Kasumi-1 (cell line): ENCODE data around the gene ARFGEF3.
"Not testable (repeated sequence)": the region's sequence is repeated elsewhere in the genome, so short reads cannot be mapped to it uniquely, and the experiment has no call there.

Source experiments
- DNase-seq, 2 experiments: peaks; one replicate each; lab custom pipeline; 2025; lab: John Stamatoyannopoulos, UW

Gene ARFGEF3

DNA sequence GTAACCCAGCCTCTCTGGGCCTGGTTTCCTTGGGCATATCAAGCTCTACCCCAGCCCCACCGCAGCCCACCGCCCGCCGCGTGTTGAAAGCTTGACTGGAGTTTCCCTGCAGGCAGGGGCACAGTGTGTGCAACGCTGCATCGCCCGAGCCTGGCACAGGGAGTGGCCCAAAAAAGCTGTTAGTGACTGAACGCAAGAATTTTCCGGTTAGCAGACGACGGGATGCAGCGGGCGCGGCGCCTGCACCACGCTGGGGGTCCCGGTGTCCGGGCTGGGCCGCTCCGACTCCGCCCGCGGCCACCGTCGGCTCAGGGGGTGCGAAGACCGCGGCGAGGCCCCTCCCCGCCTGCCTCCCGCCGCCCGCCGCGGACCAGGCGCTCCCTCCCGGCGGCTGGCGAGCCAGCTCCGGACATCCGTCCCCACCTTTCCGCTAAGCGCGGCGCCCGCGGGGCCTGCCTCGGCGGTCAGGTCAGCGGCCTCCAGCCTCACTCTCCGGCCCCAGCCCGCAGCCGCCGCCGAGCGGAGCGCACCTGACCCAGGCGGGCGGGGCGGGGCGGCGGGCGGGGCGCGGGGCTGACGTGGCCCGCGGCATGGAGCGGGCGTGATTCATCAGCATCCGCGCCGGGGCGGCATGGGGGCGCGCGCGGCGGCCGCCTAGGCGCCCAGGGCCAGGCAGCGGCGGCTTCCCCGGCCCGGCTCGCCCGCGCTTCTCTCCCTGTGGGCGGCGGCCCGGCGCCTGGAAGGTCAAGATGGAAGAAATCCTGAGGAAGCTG, at the start of gene ARFGEF3:
ARFGEF3 (plus strand) TSS at position 602 of the 773 bp plus-strand sequence; CDS start at position 750, 148 bp downstream.
- DNase-seq = no peak

GRCh38 chr6:138113588-138114210, 48.0 kb upstream of the ARFGEF3 start:
- peak; percentile 11 to 21 for DNase-seq

- DNase-seq = no peak
These were observed 46.5 kb upstream of the ARFGEF3 start for GRCh38 chr6:138115201-138115600.

DNA sequence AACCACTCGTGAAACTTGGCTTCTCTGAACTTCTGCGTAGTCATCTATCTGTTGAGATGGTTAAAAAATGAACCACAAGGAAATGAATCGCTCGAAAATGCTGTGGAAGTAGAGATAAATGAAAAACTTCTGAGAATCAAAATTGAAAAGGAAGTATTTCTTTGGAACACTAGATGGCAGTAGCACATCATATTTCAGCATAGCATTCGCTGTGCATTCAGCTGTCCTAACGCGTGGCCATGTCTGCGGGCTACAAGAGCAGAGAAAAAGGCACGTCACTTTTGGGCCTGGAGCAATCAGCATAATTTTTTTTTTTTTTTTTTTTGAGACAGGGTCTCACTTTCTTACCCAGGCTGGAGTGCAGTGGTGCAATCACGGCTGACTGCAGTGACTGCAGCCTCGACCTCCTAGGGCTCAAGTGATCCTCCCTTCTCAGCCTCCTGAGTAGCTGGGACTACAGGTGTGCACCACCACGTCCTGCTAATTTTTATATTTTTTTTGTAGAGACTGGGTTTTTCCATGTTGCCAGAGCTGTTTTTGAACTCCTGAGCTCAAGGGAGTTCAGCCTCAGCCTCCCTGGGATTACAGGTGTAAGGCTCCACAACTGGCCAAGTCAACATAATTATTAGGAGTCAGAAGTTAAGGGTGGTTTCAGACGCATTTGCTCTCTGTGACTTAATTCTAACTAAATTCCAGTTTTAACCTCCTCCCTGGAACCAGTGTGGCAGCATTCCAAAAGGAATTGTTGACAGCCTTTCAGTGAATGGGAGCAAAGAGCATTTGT, 45.7 kb upstream of the ARFGEF3 start:
- DNase-seq = peak; percentile 82 to 83

DNA sequence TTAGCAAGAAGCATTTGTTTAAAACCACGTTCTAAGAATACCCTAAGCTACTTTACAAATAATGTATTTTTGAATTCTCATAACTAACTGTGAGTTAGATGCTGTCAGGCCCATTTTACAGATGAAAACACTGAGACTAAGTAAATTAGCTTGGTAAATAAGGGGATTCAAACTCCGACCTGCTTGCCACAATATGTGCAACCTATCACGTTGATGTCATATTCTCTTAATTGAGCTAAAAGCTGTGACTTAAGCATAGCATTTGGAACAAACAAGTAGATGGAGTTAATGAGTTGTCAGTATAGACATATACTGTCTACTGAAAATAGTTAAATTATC, 45.1 kb upstream of the ARFGEF3 start:
- no peak for DNase-seq

GRCh38 chr6:138117376-138117914, 44.3 kb upstream of the ARFGEF3 start:
- DNase-seq = no peak

DNA sequence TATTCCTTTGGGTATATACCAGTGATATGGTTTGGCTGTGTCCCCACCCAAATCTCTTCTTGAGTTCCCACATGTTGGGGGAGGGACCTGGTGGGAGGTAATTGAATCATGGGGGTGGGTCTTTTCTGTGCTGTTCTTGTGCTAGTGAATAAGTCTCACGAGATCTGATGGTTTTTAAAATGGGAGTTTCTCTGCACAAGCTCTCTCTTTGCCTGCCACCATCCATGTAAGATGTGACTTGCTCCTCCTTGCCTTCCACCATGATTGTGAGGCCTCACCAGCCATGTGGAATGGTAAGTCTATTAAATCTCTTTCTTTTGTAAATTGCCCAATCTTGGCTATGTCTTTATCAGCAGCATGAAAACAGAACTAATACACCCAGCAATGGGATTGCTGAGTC, 42.5 kb upstream of the ARFGEF3 start:
- not testable (repeated sequence) for DNase-seq

DNA sequence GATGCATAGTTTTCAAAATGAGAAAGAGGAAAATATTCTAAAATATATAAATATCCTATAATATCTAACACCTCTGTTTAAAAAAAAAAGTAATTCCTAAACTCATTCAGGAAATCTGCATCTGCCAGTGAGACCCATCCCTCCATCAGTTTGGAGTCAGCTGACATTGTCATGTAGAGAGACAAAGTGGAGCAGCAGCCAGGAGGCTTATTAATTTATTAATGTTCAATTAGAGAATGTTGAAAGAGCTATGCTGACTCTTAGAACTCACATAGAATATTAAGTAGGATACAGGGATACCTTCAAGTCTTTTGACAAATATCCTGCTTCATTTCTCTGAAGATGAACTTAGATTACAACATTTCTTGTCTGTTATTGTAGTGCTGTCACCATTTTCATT, 41.8 kb upstream of the ARFGEF3 start:
- no peak for DNase-seq

DNA sequence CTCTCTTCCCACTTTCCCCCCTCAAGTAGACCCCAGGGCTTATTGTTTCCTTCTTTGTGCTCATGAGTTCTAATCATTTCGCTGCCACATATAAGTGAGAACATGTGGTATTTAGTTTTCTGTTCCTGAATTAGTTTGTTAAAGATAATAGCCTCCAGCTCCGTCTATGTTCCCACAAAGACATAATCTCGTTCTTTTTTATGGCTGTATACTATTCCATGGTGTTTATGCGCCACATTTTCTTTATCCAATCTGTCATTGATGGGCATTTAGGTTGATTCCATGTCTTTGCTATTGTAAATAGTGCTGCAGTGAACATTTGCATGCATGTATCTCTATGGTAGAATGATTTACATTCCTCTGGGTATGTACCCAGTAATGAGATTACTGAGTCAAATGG, 37.6 kb upstream of the ARFGEF3 start:
- no peak for DNase-seq

DNA sequence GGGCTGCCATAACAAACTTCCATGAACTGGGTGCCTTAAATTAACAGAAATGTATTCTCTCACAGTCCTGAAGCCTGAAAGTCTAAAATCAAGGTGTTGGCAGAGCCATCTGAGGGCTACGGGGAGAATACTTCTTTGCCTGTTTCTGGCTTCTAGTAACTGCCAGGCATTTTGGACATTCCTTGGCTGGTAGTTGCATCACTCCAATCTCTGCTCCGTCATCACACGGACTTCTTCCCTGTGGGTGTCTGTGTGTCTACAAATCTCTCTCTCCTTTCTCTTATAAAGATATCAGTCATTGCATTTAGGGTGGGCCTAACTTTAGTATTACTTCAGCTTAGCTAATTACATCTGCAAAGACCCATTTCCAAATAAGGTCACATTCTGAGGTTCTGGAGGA, 33.6 kb upstream of the ARFGEF3 start:
- DNase-seq = no peak

DNA sequence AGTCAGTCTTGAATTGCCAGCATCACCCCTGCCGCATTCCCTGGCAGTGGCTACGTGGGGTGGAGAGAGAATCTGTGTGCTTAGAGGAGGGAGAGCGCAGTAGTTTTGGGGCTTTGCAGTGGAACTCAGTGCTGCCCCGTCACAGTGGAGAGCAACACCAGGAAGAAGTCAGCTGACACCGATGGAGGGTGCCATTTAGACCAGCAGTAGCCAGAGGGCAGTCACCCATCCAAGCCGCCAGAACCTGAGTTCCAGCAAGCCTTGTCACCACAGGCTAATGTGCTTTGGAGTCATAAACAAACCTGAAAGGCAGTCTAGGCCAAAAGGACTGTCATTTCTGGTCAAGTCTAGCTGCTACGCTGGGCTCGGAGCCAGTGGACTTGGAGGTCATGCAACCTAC, 32.5 kb upstream of the ARFGEF3 start:
- DNase-seq = no peak

DNA sequence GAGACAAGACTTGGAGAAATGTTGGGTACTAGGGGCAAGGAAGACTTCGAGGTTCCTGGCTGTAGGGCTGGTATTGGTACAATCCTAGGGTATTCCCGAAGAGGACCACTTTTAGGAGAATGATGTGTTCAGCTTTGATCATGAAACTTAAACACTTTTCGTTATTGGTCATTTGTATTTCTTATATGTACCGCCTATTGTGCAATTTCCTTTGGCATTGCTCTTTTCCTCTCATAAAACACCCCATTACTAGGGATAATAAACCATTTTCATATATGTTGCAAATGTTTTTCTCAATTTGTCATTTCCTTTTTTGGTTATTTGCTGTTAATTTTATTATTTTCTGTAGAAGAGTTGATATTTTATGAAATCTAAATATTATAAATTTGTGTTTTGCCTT, 18.9 kb upstream of the ARFGEF3 start:
- no peak for DNase-seq

GRCh38 chr6:138145402-138145801, 16.3 kb upstream of the ARFGEF3 start:
- DNase-seq = no peak

GRCh38 chr6:138146544-138146943, 15.2 kb upstream of the ARFGEF3 start:
- DNase-seq = no peak

DNA sequence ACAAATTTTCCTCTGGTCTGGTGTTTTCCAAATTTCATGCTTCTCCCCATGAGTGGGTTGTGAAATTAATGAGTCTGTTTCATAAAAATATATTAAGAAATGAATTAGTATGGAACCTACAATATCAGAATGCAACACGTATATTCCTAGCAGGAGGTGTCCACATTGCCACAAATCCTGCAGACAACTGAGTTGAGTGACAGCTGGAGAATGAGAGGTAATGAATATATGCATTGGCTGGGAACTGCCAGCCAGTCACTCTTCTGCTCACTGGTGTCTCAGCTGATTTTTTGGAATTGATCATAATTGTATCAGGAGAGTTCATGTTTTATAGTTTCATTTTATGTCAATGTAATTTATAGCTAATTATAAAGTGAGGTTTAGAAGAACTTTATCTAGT, 6.3 kb upstream of the ARFGEF3 start:
- no peak for DNase-seq

DNA sequence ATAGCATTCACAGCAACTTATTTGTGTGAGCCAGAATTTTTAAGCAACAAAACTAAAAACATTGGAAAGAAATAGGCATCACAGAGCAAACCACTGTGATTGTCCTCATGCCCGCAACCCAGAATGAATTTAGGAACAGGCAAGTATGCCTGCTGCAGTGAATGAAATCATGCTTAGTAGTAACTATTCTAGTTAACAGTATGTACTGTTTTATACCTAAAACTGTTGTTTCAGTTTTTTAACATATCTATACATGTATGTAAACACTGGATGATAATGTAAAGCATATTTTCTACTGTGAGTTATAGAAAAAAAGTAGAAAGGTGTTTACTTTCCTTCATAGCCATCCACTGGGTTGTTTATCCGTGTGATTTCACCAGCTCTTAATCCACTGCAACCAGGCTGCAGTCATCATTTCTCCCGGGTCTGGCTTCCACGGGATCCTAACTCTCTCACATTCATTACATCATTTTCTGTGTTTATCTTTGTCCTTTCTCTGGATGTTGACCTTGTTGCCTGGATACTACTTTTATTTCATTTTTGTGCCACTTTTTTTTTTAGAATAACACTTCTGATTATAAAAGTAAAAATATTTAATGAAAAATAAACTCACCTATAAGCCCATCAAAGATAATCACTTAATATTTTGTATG, 3.6 kb upstream of the ARFGEF3 start:
- no peak for DNase-seq

GRCh38 chr6:138159246-138159645, 2.5 kb upstream of the ARFGEF3 start:
- DNase-seq = no peak

- DNase-seq = no peak
These were observed 1.2 kb upstream of the ARFGEF3 start for GRCh38 chr6:138160329-138161087.

DNA sequence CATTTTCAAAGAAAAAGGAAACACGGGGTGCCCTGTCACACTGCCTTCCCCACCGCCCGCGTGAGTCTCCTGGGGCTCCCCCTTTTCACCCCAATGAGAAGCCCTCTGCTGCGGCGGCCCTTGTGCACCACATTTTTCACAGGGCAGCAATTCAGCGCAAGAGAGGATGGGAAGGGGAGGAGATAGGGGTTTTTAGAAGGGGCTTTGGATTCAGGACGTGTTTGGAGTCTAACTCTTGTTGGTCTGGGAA, 726 bp upstream of the ARFGEF3 start:
- DNase-seq = no peak

GRCh38 chr6:138162111-138162954, 594 bp downstream of the ARFGEF3 start:
- peak; percentile 25 to 30 for DNase-seq
